Measurements from ENCODE around the gene FAM174A. TPM values are rescaled to one million over a fixed set of nuclear protein-coding genes. Genes with fewer than 3 reads are reported as not detected.

FAM174A gene
- polyA plus RNA-seq (2012; ENCODE audit: missing spikeins), result 6.5 TPM

DNA sequence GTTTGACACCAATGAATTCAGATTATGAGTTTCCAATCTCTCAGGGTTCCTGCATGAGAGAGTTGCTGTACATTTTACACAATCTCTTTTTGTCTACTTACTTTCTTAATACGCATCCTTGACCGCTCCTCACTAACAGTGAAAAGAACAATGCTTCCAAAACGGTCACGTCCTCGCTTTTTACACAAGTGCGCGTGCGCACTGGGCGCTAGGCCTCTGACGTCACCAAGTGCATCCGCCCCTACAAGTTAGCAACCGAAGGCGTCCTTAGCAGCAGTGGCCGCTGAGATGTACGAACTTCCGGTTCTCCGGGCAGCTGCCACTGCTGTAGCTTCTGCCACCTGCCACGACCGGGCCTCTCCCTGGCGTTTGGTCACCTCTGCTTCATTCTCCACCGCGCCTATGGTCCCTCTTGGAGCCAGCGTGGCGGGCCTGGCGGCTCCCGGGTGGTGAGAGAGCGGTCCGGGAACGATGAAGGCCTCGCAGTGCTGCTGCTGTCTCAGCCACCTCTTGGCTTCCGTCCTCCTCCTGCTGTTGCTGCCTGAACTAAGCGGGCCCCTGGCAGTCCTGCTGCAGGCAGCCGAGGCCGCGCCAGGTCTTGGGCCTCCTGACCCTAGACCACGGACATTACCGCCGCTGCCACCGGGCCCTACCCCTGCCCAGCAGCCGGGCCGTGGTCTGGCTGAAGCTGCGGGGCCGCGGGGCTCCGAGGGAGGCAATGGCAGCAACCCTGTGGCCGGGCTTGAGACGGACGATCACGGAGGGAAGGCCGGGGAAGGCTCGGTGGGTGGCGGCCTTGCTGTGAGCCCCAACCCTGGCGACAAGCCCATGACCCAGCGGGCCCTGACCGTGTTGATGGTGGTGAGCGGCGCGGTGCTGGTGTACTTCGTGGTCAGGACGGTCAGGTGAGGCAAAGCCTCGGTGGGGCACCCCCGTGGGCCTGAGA lies at the start of gene FAM174A:
Gene FAM174A, plus strand, starts transcription at position 315 of the 946 bp plus-strand sequence. Its CDS starts 157 bp downstream, at position 472.
- TF ChIP-seq TAF1 (IDR thresholded peaks at IDR 0.05; ENCODE audit: borderline replicate concordance, low read depth, low read length), result no peak
- peak; percentile 86 for TF ChIP-seq POLR2AphosphoS5 (IDR thresholded peaks at IDR 0.05; ENCODE audit: low read depth, low read length)
- peak; percentile 80 for TF ChIP-seq POLR2A (IDR thresholded peaks at IDR 0.05; ENCODE audit: low read depth, low read length)
- peak; percentile 99 for FAIRE-seq
- peak; percentile 40 for DNase-seq (ENCODE audit: insufficient read length)

DNA sequence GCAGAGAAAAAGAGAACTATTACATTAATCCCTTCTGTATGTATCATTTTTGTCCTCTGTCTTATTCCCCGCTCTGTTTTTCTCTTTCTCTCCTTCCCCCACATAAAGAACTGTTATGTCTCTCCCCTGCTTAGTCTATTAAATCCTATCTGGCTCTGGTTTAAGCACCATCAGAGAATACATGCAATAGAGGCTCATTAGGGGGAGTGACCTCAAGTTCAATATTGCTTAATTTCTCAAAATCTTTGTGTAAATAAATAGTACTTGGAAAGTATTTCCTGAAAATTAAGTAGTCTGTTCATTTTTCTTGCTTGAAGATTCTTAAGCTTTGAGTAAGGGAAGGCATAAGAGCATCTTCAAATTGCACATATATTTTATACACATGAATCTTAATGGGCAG lies 41.2 kb upstream of the FAM174A start:
- DNase-seq (ENCODE audit: insufficient read length) (no peak), FAIRE-seq (no peak)
- TF ChIP-seq POLR2AphosphoS5 (IDR thresholded peaks at IDR 0.05; ENCODE audit: low read depth, low read length) (no peak), POLR2A (IDR thresholded peaks at IDR 0.05; ENCODE audit: low read depth, low read length) (no peak), TAF1 (IDR thresholded peaks at IDR 0.05; ENCODE audit: borderline replicate concordance, low read depth, low read length) (no peak)

DNA sequence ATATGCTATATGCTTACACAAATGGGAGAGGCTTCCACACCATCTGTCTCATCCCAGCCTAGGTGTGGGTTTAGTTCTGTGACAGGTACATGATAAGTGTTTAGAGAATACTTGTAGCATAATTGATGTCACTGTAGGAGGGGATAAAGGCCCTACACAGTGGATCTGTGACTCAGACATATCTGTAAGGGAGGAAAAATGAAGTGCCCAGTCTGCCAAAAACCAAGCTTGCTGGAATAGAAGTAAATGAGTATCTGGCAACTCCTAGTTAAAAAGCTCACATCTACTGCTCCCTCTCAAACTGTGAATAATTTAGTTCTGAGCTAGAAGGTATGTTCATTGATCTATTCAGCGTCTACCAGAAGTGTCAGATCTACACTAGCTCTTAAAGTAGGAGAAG lies 38.9 kb upstream of the FAM174A start:
- FAIRE-seq (no peak), DNase-seq (ENCODE audit: insufficient read length) (no peak)
- TF ChIP-seq POLR2A (IDR thresholded peaks at IDR 0.05; ENCODE audit: low read depth, low read length) (no peak), POLR2AphosphoS5 (IDR thresholded peaks at IDR 0.05; ENCODE audit: low read depth, low read length) (no peak), TAF1 (IDR thresholded peaks at IDR 0.05; ENCODE audit: borderline replicate concordance, low read depth, low read length) (no peak)

- TF ChIP-seq TAF1 (IDR thresholded peaks at IDR 0.05; ENCODE audit: borderline replicate concordance, low read depth, low read length) (no peak), POLR2AphosphoS5 (IDR thresholded peaks at IDR 0.05; ENCODE audit: low read depth, low read length) (no peak), POLR2A (IDR thresholded peaks at IDR 0.05; ENCODE audit: low read depth, low read length) (no peak)
- DNase-seq (ENCODE audit: insufficient read length) (no peak), FAIRE-seq (no peak)
These were observed 32.5 kb upstream of the FAM174A start for GRCh38 chr5:100502684-100503083.

GRCh38 chr5:100505984-100506670 lies 29.0 kb upstream of the FAM174A start:
- no peak for FAIRE-seq
- TF ChIP-seq TAF1 (IDR thresholded peaks at IDR 0.05; ENCODE audit: borderline replicate concordance, low read depth, low read length) (no peak), POLR2A (IDR thresholded peaks at IDR 0.05; ENCODE audit: low read depth, low read length) (no peak), POLR2AphosphoS5 (IDR thresholded peaks at IDR 0.05; ENCODE audit: low read depth, low read length) (no peak)
- no peak for DNase-seq (ENCODE audit: insufficient read length)

DNA sequence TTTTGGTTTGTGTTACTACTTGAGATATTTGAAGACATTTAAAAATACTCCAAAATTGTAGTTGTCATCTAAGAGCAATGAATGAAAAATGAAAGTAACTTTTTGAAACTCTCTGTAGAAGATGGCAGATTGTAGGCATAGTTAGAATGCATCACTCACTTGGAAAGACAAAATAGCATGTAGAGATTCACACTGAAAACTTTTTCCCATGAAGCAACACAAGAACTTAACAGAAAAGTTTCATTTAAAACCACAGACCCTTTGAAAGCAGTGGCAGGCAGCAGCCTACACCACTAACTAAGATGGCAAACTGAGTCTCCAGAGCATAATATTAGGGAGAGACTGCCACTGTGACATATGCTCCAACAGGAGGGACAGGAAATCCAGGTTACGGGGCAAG lies 18.9 kb upstream of the FAM174A start:
- FAIRE-seq (no peak), DNase-seq (ENCODE audit: insufficient read length) (no peak)
- no peak for TF ChIP-seq TAF1 (IDR thresholded peaks at IDR 0.05; ENCODE audit: borderline replicate concordance, low read depth, low read length)
- TF ChIP-seq POLR2AphosphoS5 (IDR thresholded peaks at IDR 0.05; ENCODE audit: low read depth, low read length), result no peak
- TF ChIP-seq POLR2A (IDR thresholded peaks at IDR 0.05; ENCODE audit: low read depth, low read length), result no peak

DNA sequence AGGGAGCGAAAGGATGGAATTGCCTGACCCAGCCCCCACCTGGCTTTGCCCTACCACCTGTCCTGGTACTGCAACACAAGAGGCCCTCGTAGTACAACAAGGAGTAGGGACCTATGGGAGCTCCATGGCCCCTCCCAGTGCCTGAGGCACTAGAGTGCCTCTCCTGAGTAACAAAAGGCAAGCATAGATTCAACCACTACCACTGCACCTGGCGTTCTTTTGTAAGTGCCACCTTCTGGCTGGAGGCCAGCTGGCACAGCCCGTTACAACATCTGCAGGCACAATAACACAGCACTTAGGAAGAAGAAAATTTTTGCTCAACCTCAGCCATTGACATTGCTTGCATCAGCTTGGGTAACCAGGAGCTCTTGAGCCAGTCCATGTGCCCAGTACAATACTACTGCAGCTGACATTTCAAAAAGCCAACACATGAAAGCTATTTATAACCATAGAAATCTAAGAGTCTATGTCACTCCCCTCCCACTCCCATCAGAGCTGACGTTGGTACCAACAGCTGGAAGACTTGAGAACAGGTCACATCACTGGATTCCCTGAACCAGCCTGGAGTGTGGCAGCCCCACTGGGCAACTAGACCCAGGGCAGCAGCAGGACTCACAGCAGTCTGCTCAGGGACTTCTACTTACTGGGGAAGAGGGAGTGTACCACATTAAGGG lies 17.7 kb upstream of the FAM174A start:
- FAIRE-seq (no peak), DNase-seq (ENCODE audit: insufficient read length) (no peak)
- no peak for TF ChIP-seq POLR2AphosphoS5 (IDR thresholded peaks at IDR 0.05; ENCODE audit: low read depth, low read length)
- no peak for TF ChIP-seq TAF1 (IDR thresholded peaks at IDR 0.05; ENCODE audit: borderline replicate concordance, low read depth, low read length)
- TF ChIP-seq POLR2A (IDR thresholded peaks at IDR 0.05; ENCODE audit: low read depth, low read length), result no peak

GRCh38 chr5:100518377-100518776 lies 16.8 kb upstream of the FAM174A start:
- FAIRE-seq (no peak), DNase-seq (ENCODE audit: insufficient read length) (no peak)
- TF ChIP-seq TAF1 (IDR thresholded peaks at IDR 0.05; ENCODE audit: borderline replicate concordance, low read depth, low read length) (no peak), POLR2A (IDR thresholded peaks at IDR 0.05; ENCODE audit: low read depth, low read length) (no peak), POLR2AphosphoS5 (IDR thresholded peaks at IDR 0.05; ENCODE audit: low read depth, low read length) (no peak)

DNA sequence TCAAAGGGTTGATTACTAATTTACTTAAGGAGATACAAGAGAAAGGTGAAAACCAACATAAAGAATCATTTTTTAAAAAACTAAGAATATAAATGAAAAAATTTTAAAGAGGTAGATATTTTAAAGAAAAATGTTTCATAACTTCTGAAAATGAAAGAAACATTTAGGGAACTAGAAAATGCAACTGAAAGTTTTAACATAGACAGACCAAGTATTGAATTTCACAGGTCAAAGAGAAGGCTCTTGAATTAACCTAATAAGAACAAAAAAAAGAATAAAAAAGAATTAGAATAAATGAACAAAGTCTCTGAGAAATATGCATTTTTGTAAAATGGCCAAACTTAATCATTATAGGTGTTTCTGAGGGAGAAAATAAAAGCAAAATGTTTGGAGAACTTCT lies 16.1 kb upstream of the FAM174A start:
- no peak for DNase-seq (ENCODE audit: insufficient read length)
- no peak for TF ChIP-seq TAF1 (IDR thresholded peaks at IDR 0.05; ENCODE audit: borderline replicate concordance, low read depth, low read length)
- TF ChIP-seq POLR2AphosphoS5 (IDR thresholded peaks at IDR 0.05; ENCODE audit: low read depth, low read length), result no peak
- TF ChIP-seq POLR2A (IDR thresholded peaks at IDR 0.05; ENCODE audit: low read depth, low read length), result no peak
- FAIRE-seq, result no peak

- no peak for DNase-seq (ENCODE audit: insufficient read length)
- no peak for FAIRE-seq
- no peak for TF ChIP-seq TAF1 (IDR thresholded peaks at IDR 0.05; ENCODE audit: borderline replicate concordance, low read depth, low read length)
- no peak for TF ChIP-seq POLR2AphosphoS5 (IDR thresholded peaks at IDR 0.05; ENCODE audit: low read depth, low read length)
- TF ChIP-seq POLR2A (IDR thresholded peaks at IDR 0.05; ENCODE audit: low read depth, low read length), result no peak
These were observed 14.8 kb upstream of the FAM174A start for GRCh38 chr5:100520348-100520747.

DNA sequence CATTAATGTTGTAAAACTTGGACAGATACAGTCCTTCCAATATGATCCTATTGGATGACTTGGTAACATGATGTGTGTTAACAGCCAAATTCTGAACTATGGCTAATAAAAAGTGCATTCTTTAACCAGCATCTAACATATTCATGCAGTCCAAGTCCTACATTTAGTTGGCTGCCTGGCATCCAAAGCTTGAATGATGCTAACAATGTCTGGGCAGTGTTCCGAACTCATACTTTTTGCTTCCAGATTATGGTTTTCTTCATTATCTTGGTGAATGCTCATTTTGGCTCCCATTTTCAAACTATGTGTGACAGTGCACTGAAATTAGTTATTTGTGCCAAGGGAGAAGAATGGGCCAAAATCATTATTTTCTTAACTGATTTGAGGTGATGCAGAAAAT lies 2.8 kb downstream of the FAM174A start:
- DNase-seq (ENCODE audit: insufficient read length) (no peak), FAIRE-seq (no peak)
- TF ChIP-seq POLR2A (IDR thresholded peaks at IDR 0.05; ENCODE audit: low read depth, low read length), result no peak
- no peak for TF ChIP-seq TAF1 (IDR thresholded peaks at IDR 0.05; ENCODE audit: borderline replicate concordance, low read depth, low read length)
- TF ChIP-seq POLR2AphosphoS5 (IDR thresholded peaks at IDR 0.05; ENCODE audit: low read depth, low read length), result no peak
